ENCODE data around the gene CDH23. TPM values are rescaled to one million over a fixed set of nuclear protein-coding genes. Genes with fewer than 3 reads are reported as not detected.

Gene CDH23
- total and polyA plus RNA-seq, 9 of the 15 experiments (the other 6 are each of a cell fraction or from before 2014, with no cell fraction given), result 0.18 to 1.2 (median 0.47) TPM

DNA sequence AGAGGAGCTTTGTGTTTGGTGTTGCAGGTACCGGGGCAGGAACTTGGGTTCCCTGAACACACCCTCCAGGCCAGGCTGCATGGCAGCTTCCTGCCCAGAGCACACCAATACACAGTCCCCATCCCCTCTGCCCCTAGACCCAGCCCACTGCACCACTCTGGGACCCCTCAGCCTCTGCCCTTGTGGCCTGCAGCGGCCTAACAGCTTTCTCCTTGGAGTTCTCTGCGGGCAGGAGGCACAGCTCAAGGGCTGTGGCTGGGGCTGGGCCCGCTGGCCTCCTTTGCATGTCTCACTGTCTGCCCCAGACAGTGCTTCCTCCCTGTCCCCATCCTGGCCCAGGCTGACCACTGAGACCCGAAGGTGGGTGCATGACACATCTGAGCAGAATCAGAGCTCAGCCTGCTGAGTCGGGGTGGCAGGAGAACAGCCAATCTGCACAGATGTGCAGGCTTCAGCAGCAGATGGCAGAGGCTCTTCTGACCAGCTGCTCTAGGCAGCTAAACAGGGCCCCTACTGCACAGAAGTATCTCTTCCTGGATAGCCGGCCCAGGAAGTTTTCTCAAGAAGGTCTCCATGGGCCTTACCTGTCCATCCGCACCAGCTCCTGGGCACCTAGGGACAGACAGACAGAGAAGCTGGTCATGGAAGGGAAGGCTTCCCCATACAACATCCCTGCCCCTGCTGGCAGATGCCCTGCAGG lies 355.8 kb downstream of the CDH23 start (continued):
- TF ChIP-seq SMAD3 (CRISPR knock-in tag; conservative IDR thresholded peaks at IDR 0.05) (peak; percentile 78; the same call in 1 of the 2 replicates), FOXP1 (CRISPR knock-in tag; IDR thresholded peaks at IDR 0.05) (peak; percentile 66; the same call in 1 of the 2 replicates), NCOA4 (IDR thresholded peaks at IDR 0.05; ENCODE audit: partially characterized antibody) (no peak), E2F3 (CRISPR knock-in tag; IDR thresholded peaks at IDR 0.05) (peak; percentile 87; the same call in 1 of the 2 replicates), ERF (CRISPR knock-in tag; IDR thresholded peaks at IDR 0.05) (0 out of 2 replicates have a peak, but pooled peaks have one; percentile 82), TEAD4 (IDR thresholded peaks at IDR 0.05; ENCODE audit: low read length) (no peak), TEAD4 (CRISPR knock-in tag; IDR thresholded peaks at IDR 0.05; ENCODE audit: borderline replicate concordance) (0 out of 2 replicates have a peak, but pooled peaks have one; percentile 61), RNF2 (IDR thresholded peaks at IDR 0.05) (no peak), NR2C2 (CRISPR knock-in tag; IDR thresholded peaks at IDR 0.05) (no peak), NR2C2 (tag; IDR thresholded peaks at IDR 0.05) (no peak), ZBTB17 (CRISPR knock-in tag; IDR thresholded peaks at IDR 0.05) (0 out of 2 replicates have a peak, but pooled peaks have one; percentile 57), RBFOX2 (IDR thresholded peaks at IDR 0.05; ENCODE audit: low read depth, low read length) (0 out of 2 replicates have a peak, but pooled peaks have one; percentile 28), THRA (IDR thresholded peaks at IDR 0.05) (no peak), ZNF311 (CRISPR knock-in tag; IDR thresholded peaks at IDR 0.05) (peak; percentile 18; the same call in 1 of the 2 replicates), DMBX1 (CRISPR knock-in tag; IDR thresholded peaks at IDR 0.05; ENCODE audit: borderline replicate concordance) (peak; percentile 30; the same call in 1 of the 2 replicates), ZNF165 (CRISPR knock-in tag; IDR thresholded peaks at IDR 0.05; ENCODE audit: borderline replicate concordance) (peak; percentile 89; the same call in 1 of the 2 replicates), CUX1 (CRISPR knock-in tag; IDR thresholded peaks at IDR 0.05) (no peak)
- TF ChIP-seq, protein P1, sequence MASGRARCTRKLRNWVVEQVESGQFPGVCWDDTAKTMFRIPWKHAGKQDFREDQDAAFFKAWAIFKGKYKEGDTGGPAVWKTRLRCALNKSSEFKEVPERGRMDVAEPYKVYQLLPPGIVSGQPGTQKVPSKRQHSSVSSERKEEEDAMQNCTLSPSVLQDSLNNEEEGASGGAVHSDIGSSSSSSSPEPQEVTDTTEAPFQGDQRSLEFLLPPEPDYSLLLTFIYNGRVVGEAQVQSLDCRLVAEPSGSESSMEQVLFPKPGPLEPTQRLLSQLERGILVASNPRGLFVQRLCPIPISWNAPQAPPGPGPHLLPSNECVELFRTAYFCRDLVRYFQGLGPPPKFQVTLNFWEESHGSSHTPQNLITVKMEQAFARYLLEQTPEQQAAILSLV (tag; IDR thresholded peaks at IDR 0.05), result no peak
